Central memory CD8-positive, alpha-beta T cell (primary cell): ENCODE data around the gene RYR1.
"Not testable (repeated sequence)": the region's sequence is repeated elsewhere in the genome, so short reads cannot be mapped to it uniquely, and the experiment has no call there.

Experiments
- ATAC-seq: fragments of 150-1000 bp; cut with Tn5 transposase; replicated peaks from 2 replicates; pipeline ENCODE4 v1.10.0; 2022; ENCODE audit warnings: mild to moderate bottlenecking, moderate FRiP score, moderate number of reproducible peaks; ENCODE audit not compliant: poor library complexity, severe bottlenecking; ENCODE audit errors: extremely low read depth
- DNase-seq, 2 donors: peaks; one replicate each; pipeline ENCODE4 v3.0.0; 2021; ENCODE audit warnings: low spot score in 2 of 2
- H3K27ac Mint-ChIP-seq: one replicate; pipeline ENCODE4 v1.8.0; 2022; ENCODE audit warnings: low read depth, mild to moderate bottlenecking, moderate library complexity, mixed read lengths
- H3K27me3 Mint-ChIP-seq: one replicate; pipeline ENCODE4 v1.8.0; 2022; ENCODE audit warnings: mixed read lengths
- H3K36me3 Mint-ChIP-seq: one replicate; pipeline ENCODE4 v1.8.0; 2022; ENCODE audit warnings: mild to moderate bottlenecking, moderate library complexity, mixed read lengths; ENCODE audit not compliant: insufficient read depth
- H3K4me1 Mint-ChIP-seq: one replicate; pipeline ENCODE4 v1.8.0; 2022; ENCODE audit warnings: mixed read lengths
- H3K4me3 Mint-ChIP-seq: one replicate; pipeline ENCODE4 v1.8.0; 2022; ENCODE audit warnings: mild to moderate bottlenecking, moderate library complexity, mixed read lengths
- H3K9me3 Mint-ChIP-seq: one replicate; pipeline ENCODE4 v1.8.0; 2022; ENCODE audit warnings: mixed read lengths

RYR1 gene

DNA sequence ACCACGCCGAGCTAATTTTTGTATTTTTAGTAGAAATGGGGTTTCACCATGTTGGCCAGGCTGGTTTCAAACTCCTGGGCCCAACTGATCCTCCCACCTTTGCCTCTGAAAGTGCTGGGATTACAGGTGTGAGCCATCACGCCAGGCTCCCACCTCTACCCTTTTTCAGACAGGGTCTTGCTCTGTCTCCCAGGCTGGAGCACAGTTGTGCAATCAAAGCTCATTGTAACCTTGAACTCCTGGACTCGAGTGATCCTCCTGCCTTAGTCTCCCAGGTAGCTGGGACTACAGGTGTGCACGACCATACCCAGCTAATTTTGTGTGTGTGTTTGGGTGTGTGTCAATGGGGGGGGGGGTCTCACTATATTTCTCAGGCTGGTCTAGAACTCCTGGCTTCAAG lies 9.2 kb upstream of the RYR1 start:
- no peaks in the 10 kb centered on the region for H3K9me3 Mint-ChIP-seq
- H3K36me3 Mint-ChIP-seq, result no peaks in the 10 kb centered on the region
- DNase-seq, result no peak
- peaks cover 10% of the 10 kb centered on the region for H3K4me1 Mint-ChIP-seq
- H3K27me3 Mint-ChIP-seq, result peaks cover 15% of the 10 kb centered on the region
- ATAC-seq, result no peak
- no peak overlapping the region for H3K27ac Mint-ChIP-seq
- no peak overlapping the region for H3K4me3 Mint-ChIP-seq

DNA sequence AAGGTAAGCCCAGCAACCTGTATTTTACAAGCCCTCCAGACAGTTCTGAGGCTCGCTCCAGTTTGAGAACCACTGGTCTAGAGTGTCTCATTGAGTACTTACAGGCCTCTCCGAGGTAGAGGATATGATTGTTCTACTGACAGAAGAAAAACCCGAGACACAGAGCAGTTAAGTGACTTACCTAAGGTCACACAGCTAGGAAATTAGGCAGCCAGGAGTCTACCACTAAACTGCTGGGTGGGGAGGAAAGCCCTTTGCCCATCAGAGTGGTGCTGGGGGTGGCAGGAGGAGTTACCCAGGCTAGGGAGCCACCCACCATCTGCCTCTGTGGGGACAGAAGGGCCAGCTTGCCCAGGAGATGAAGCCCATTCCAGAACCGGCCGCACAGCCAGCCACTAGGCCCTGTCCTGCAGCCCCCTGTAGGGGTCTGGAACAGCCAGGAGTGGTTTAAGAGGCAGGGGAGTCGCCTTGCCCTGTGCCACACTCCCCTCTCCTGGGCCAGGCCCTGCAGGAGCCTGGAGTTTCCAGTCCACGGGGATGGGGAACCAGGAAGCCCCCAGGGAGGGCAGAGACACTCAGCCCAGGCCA lies 8.2 kb upstream of the RYR1 start:
- peak overlapping the region; percentile 36 for H3K4me3 Mint-ChIP-seq
- DNase-seq, result no peak
- peaks cover 21% of the 10 kb centered on the region for H3K27me3 Mint-ChIP-seq
- no peaks in the 10 kb centered on the region for H3K36me3 Mint-ChIP-seq
- no peak overlapping the region for H3K27ac Mint-ChIP-seq
- no peak for ATAC-seq
- peaks cover 10% of the 10 kb centered on the region for H3K4me1 Mint-ChIP-seq
- no peaks in the 10 kb centered on the region for H3K9me3 Mint-ChIP-seq

DNA sequence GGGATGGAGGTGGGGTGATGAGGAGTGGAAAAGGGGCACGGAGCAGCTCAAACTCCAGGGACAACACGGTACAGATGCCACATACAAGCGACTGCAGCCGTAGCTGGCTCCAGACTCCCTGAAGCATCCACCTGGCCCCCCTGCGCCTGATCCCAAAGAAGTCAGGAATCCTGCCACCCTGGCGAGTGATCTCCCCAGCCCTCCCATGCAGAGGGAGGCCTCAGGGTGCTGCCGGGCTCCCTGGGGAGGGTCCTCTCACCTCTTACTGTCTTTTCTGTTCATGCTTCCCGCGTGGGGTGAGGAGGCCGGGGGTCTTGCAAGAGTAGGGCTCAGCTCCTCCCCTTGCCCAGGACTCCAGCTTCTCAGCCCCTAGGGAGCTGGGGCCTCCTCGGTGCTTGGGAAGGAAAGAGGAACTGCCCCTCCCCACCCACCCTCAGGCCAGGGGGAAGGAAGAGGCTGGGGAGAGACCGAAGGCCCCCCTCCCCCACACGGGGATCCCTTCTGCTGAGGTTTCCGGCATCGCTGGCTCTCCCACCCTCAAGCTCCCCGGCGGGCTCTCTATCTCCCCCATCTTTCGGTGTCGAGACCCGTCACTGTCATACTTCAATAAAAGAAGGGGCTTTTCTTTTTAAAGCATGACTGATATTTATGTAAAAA lies 7.6 kb upstream of the RYR1 start, which contains the start of gene RASGRP4:
TSS of gene RASGRP4 (minus strand) at position 410 of the 657 bp plus-strand sequence. CDS start at position 282, 128 bp downstream.
- H3K9me3 Mint-ChIP-seq, result no peaks in the 10 kb centered on the region
- ATAC-seq (no peak), DNase-seq (no peak)
- H3K27ac Mint-ChIP-seq, result no peak within 1 kb of the TSS
- peak within 1 kb of the TSS; percentile 36 for H3K4me3 Mint-ChIP-seq
- peaks cover 21% of the 10 kb centered on the region for H3K27me3 Mint-ChIP-seq
- no peaks in the 10 kb centered on the region for H3K36me3 Mint-ChIP-seq
- H3K4me1 Mint-ChIP-seq, result peaks cover 10% of the 10 kb centered on the region

DNA sequence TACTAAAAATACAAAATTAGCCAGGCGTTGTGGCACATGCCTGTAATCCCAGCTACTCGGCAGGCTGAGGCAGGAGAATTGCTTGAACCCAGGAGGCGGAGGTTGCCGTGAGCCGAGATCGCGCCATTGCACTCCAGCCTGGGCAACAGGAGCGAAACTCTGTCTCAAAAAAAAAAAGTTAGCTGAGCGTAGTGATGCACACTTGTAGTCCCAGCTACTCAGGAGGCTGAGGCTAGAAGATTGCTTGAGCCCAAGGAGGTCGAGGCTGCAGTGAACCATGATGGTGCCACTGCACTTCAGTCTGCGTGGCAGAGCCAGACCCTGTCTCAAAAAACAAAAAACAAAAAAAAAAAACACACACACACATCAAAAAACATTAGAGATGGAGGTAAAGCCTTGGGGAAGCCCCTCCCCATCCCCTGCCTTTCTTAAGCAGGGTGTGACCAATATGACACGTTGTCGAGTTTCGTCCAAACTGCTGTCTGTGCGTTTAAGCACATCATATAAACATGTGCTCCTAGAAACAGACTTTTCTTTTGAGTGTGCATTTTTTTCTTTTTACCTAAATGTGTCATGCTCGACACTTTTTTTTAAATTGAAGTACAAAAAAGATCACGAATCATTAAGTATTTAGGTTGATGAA lies 6.3 kb upstream of the RYR1 start:
- H3K4me3 Mint-ChIP-seq, H3K9me3 Mint-ChIP-seq, H3K36me3 Mint-ChIP-seq, H3K4me1 Mint-ChIP-seq, ATAC-seq, H3K27ac Mint-ChIP-seq, DNase-seq: not testable (repeated sequence)
- H3K27me3 Mint-ChIP-seq, result peaks cover 21% of the 10 kb centered on the region

DNA sequence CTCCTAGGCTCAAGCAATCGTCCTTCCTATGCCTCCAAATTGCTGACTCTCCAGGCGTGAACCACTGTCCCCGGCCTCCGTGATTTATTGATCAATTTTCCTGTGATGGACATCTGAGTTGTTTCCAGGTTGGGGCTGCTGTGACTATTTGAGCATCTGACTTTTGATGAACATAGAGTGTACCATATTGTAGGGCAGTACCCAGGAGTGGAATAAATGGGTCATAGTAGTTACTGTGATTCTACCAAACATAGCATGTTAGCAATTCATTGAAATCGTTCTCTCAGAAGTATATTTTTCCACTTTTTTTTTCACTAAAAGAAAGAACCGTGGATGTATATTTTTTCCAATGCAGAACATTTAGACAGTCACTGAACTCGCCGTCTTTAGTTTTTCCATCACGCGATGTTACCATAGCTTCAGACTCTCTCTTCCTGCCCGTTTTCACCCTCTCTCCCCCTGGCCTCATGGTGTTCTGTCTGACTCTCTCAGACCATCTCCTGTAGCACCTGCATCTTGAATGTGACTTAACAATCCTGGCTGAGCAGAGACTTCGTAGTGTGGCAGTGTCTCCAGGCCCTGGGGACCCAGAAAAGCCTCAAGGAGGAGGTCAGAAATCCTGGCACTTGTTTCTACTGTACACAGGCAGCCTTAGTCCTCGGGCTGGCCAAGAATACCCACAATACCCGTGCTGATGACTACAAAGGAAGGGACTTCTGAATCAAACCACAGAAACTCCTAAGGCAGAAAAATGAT lies 4.3 kb upstream of the RYR1 start:
- Mint-ChIP-seq H3K27me3 (peaks cover 31% of the 10 kb centered on the region), H3K36me3 (no peaks in the 10 kb centered on the region), H3K27ac (peak overlapping the region; percentile 64), H3K4me3 (no peak overlapping the region), H3K9me3 (no peaks in the 10 kb centered on the region), H3K4me1 (peaks cover 17% of the 10 kb centered on the region)
- ATAC-seq (no peak), DNase-seq (no peak)

DNA sequence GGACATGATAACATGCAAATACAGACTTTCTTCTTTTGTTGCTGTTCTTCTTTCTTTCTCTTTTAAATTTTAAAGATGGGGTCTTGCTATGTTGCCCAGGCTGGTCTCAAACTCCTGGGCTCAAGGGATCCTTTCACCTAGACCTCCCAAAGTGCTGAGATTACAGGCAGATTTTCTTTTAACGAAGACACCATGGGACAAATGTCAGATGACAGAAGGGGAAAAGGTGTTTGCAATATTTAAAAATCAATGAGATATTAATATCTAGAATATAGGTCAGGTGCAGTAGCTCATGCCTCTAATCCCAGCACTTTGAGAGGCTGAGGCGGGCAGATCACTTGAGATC lies 3.7 kb upstream of the RYR1 start:
- ATAC-seq, result no peak
- H3K4me3 Mint-ChIP-seq, result no peak overlapping the region
- peaks cover 21% of the 10 kb centered on the region for H3K4me1 Mint-ChIP-seq
- peaks cover 36% of the 10 kb centered on the region for H3K27me3 Mint-ChIP-seq
- H3K27ac Mint-ChIP-seq, result no peak overlapping the region
- no peak for DNase-seq
- no peaks in the 10 kb centered on the region for H3K9me3 Mint-ChIP-seq
- H3K36me3 Mint-ChIP-seq, result no peaks in the 10 kb centered on the region

DNA sequence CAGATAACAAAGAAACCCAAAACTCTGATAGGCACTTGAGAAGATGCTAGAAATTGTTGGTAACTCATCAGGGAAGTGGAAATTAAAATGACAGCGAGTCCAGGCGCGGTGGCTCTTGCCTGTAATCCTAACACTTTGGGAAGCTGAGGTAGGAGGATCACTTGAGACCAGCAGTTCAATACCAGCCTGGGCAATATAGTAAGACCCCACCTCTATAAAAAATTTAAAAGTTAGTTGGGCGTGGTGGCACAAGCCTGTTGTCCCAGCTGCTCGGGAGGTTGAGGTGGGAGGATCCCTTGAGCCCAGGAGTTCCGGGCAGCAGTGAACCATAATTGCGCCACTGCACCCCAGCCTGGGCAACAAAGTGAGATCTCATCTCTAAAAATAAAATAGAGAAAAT lies 2.6 kb upstream of the RYR1 start:
- H3K36me3 Mint-ChIP-seq, result no peaks in the 10 kb centered on the region
- no peak overlapping the region for H3K27ac Mint-ChIP-seq
- no peak for ATAC-seq

DNA sequence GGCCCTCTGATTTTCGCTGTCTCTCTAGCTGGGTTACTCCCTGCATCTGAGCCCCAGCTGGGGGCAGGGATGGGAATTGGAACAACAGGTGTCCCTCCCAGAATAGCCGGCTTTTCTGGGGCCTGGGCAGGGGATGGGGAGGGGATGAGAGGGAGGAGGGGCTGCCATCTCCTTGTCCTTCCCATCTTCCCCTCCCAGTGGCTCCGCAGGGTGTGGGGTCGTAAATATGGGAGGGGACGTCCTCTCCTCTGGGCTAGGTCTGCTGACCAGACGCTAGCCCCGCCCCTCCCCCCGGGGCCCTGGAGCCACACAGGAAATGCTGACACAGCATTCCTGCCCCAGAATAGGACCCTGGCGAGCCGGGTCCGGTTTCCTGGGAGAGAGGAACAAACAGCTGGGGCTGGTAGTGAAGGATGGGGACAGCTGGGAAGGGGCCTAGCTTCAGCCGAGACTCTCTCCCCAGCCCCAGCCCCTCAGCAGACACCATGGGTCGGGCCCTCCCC lies 1.1 kb downstream of the RYR1 start:
- Mint-ChIP-seq H3K9me3 (no peaks in the 10 kb centered on the region), H3K27ac (no peak overlapping the region), H3K27me3 (peaks cover 48% of the 10 kb centered on the region), H3K36me3 (no peaks in the 10 kb centered on the region), H3K4me1 (peaks cover 11% of the 10 kb centered on the region), H3K4me3 (peak overlapping the region; percentile 26)
- ATAC-seq, result no peak
- no peak for DNase-seq

More for the DNA sequence above, 2.6 kb upstream of the RYR1 start:
- Mint-ChIP-seq H3K4me1 (peaks cover 16% of the 10 kb centered on the region), H3K4me3 (no peak overlapping the region), H3K9me3 (no peaks in the 10 kb centered on the region), H3K27me3 (peaks cover 42% of the 10 kb centered on the region)
- DNase-seq, result no peak

DNA sequence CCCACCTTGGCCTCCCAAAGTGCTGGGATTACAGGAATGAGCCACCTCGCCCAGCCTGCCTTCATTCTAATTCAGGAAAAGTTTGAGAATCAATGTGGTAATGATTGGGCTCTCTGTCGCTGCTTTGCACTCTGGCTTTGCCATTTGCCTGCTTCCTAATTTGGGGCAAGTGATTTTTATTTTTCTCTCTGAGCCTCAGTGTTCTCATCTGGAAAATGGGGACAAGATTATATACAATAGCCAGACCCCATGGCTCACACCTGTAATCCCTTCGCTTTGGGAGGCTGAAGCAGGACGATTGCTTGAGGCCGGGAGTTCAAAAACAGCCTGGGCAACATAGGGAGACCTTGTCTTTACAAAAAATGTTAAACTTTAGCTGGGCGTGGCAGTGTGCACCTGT lies 3.8 kb downstream of the RYR1 start:
- peaks cover 11% of the 10 kb centered on the region for H3K4me1 Mint-ChIP-seq
- H3K4me3 Mint-ChIP-seq, result no peak overlapping the region
- no peak for DNase-seq

DNA sequence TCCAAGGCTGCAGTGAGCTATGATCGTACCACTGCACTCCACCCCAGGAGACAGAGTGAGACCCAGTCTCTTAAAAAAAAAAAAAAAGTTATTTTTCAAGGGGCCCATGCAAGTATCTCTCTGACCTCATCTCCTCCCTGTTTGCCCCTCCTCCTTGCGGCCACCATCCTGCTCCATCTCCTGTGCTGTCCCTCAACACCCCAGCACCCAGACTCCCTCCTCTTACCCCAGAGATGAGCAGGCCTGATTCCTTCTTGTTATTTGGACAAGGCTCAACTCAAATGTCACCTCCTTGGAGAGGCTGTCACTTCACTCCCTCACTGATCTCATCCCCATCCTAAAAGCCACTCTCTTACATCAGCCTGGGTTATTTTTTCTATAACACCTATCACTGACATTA lies 4.4 kb downstream of the RYR1 start:
- ATAC-seq, result no peak

More for the DNA sequence above, 3.8 kb downstream of the RYR1 start:
- Mint-ChIP-seq H3K36me3 (no peaks in the 10 kb centered on the region), H3K27me3 (peaks cover 57% of the 10 kb centered on the region), H3K9me3 (no peaks in the 10 kb centered on the region), H3K27ac (no peak overlapping the region)
- ATAC-seq, result no peak

DNA sequence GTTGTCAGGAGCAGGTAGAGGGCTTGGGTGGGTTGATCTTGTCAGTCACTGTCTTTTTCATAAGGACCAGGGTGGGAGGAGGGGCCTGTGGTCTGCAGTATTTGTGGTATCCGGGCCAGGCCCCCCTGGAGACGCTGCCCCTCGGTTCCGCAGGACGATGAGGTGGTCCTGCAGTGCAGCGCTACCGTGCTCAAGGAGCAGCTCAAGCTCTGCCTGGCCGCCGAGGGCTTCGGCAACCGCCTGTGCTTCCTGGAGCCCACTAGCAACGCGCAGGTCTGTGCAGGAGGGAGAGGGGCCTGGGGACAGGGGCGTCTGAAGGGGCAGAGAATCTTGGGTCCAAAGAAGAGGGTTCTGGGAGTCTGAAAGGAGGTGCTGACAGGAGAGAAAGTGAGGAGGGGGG lies 7.1 kb downstream of the RYR1 start:
- Mint-ChIP-seq H3K9me3 (no peaks in the 10 kb centered on the region), H3K27me3 (peaks cover 59% of the 10 kb centered on the region), H3K4me3 (no peak overlapping the region), H3K36me3 (no peaks in the 10 kb centered on the region), H3K27ac (no peak overlapping the region), H3K4me1 (no peaks in the 10 kb centered on the region)
- ATAC-seq, result no peak
- no peak for DNase-seq

More for the DNA sequence above, 4.4 kb downstream of the RYR1 start:
- H3K9me3 Mint-ChIP-seq, result no peaks in the 10 kb centered on the region
- DNase-seq, result no peak
- no peak overlapping the region for H3K4me3 Mint-ChIP-seq
- peaks cover 11% of the 10 kb centered on the region for H3K4me1 Mint-ChIP-seq
- peaks cover 59% of the 10 kb centered on the region for H3K27me3 Mint-ChIP-seq
- H3K36me3 Mint-ChIP-seq, result no peaks in the 10 kb centered on the region
- H3K27ac Mint-ChIP-seq, result no peak overlapping the region

DNA sequence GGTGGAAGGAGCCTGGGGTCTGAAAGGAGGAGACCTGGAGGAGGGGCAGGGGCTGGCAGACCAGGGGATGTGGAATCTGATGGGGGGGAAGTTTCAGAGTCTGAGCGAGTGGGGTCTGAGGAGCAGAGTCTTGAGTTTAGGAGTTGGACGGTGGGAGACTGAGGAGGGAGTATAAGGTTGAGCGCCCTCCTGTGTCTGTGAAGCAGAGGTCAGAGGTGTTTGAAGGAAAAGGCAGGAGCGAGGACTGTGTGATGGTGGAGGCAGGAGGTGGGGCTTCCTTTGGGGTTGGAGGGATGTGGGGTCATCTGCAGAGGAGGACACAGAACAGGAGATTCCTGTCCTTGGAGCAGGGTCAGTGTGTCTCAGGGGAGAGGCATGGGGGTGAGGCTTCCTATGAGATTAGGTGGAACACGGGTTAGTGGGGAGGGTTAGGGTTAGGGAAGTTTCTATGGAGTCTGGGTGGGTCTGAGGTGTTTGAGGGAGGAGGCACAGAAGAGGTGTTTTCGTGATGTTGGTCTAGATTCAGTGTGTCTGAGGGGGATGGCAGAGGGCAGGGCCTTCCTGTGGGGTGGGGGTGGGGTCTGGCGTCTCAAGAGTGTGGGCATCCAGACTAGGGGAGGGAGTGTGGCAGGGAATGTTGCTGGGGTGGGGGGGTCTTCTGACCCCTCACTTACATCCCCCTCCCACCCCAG lies 8.3 kb downstream of the RYR1 start:
- Mint-ChIP-seq H3K27me3 (peaks cover 54% of the 10 kb centered on the region), H3K4me1 (no peaks in the 10 kb centered on the region), H3K9me3 (no peaks in the 10 kb centered on the region), H3K36me3 (no peaks in the 10 kb centered on the region), H3K4me3 (no peak overlapping the region), H3K27ac (no peak overlapping the region)
- DNase-seq, result no peak
- no peak for ATAC-seq
